Measurements from ENCODE around the gene GMIP. TPM values are rescaled to one million over a fixed set of nuclear protein-coding genes. Genes with fewer than 3 reads are reported as not detected.

Gene GMIP
- total RNA-seq, 4 donors from 2014 or later = 6.4 to 21.0 (median 19.1) TPM

DNA sequence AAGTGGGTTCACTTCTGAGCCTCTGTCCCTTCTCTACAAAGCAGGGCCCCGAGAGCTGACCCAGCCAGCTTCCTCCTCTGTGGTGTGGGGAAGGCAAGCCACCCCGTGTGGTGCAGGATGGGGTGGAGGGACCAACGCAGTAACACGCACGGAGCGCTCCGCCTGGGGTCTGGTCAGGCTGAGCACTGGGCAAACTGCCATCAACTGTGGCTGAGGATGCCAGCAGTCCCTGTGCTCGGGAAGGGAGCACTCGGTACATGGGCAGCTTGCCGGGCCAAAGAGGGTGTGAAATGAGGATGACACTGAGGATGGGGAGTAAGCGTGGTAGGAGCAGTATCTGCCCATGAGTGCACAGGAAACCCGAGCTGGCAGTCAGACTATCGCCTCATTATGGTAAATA, 7.6 kb upstream of the GMIP start:
- intact Hi-C loops (cut with DNase I; ENCODE audit: low total_unique reads) = no loop called here
- WGBS, 2 donors = 69 to 71% methylated on average over 8 to 13 of the region's 13 CpGs

DNA sequence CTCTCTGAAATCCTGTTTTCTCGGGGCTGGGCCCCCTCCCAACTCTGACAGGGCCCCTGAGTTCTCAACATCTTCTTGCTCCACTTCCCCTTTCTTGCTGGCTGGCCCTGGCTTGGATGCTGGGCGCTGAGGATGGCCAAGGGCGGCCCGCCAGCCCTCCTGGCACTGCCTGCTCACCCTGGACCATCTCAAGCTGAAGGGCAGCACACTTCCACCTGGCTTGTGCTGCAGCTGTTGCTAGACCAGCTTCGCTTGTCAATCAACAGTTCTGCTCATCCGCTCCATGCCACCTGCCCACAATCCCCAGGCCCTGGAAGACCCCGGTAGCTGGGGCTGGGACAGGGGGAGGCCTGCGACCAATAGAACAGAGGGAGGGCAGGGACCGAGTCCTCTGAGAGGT, 6.9 kb upstream of the GMIP start:
- no peak for TF ChIP-seq POLR2A (IDR thresholded peaks at IDR 0.05)
- TF ChIP-seq, protein P1, sequence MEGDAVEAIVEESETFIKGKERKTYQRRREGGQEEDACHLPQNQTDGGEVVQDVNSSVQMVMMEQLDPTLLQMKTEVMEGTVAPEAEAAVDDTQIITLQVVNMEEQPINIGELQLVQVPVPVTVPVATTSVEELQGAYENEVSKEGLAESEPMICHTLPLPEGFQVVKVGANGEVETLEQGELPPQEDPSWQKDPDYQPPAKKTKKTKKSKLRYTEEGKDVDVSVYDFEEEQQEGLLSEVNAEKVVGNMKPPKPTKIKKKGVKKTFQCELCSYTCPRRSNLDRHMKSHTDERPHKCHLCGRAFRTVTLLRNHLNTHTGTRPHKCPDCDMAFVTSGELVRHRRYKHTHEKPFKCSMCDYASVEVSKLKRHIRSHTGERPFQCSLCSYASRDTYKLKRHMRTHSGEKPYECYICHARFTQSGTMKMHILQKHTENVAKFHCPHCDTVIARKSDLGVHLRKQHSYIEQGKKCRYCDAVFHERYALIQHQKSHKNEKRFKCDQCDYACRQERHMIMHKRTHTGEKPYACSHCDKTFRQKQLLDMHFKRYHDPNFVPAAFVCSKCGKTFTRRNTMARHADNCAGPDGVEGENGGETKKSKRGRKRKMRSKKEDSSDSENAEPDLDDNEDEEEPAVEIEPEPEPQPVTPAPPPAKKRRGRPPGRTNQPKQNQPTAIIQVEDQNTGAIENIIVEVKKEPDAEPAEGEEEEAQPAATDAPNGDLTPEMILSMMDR (IDR thresholded peaks at IDR 0.05) = no peak
- 90% methylated on average over 9 of the region's 9 CpGs for WGBS, 2 donors
- DNase-seq (ENCODE audit: low spot score in 2 of 2) = no peak
- intact Hi-C loops (cut with DNase I; ENCODE audit: low total_unique reads) = no loop called here
- H3K4me3 ChIP-seq (ENCODE audit: low read depth, poor library complexity, severe bottlenecking) = no peak overlapping the region

More for the DNA sequence above, 7.6 kb upstream of the GMIP start:
- no peak overlapping the region for H3K4me3 ChIP-seq (ENCODE audit: low read depth, poor library complexity, severe bottlenecking)
- no peak for TF ChIP-seq POLR2A (IDR thresholded peaks at IDR 0.05)
- TF ChIP-seq, protein P1 (IDR thresholded peaks at IDR 0.05) = no peak
- no peak for DNase-seq (ENCODE audit: low spot score in 2 of 2)

DNA sequence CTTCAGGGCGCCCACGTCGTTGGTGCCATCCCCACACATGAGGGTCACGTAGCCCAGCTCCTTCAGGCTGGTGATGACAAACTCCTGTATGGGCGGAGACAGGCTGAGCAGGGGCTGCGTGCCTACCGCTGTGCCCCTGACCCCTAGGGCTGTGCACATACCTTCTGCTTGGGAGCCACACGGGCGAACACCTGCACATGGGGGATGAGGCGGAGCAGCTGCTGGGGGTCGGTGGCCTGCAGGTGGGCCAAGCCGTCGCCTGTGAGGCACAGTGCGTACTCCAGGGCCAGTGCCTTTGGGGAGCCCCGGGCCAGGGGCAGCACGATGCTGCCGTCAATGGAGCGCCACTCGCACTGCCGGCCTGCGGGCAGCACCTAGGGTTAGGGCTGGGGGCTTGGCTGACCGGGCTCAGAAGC, 6.1 kb upstream of the GMIP start:
- H3K4me3 ChIP-seq (ENCODE audit: low read depth, poor library complexity, severe bottlenecking) = no peak overlapping the region
- DNase-seq (ENCODE audit: low spot score in 2 of 2) = no peak
- TF ChIP-seq, protein P1 (IDR thresholded peaks at IDR 0.05) = no peak
- TF ChIP-seq POLR2A (IDR thresholded peaks at IDR 0.05) = no peak
- intact Hi-C loops (cut with DNase I; ENCODE audit: low total_unique reads) = no loop called here
- WGBS, 2 donors = 91 to 92% methylated on average over 11 to 22 of the region's 22 CpGs

DNA sequence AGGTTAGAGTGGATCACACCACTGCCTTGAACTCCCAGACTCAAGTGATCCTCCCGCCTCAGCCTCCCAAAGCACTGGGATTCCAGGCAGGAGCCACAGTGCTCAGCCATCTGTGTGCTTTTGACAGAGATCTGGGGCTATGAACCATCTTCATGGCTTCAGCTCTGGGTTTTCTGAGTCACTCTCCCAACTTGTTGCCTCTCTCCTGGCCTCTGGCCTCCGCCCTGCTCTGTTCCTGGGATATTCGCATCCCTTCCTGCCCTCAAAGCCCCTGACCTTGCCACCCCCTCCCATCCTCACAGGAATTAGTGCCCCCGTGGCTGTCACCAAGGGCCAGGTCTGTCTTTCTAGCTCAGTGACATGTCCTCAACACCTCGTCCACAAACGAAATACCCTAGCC, 5.7 kb upstream of the GMIP start:
- TF ChIP-seq POLR2A (IDR thresholded peaks at IDR 0.05) = no peak
- TF ChIP-seq, protein P1 (IDR thresholded peaks at IDR 0.05) = no peak
- WGBS, 2 donors = 85 to 92% methylated on average over 6 of the region's 6 CpGs
- intact Hi-C loops (cut with DNase I; ENCODE audit: low total_unique reads) = no loop called here
- DNase-seq (ENCODE audit: low spot score in 2 of 2) = no peak
- no peak overlapping the region for H3K4me3 ChIP-seq (ENCODE audit: low read depth, poor library complexity, severe bottlenecking)

DNA sequence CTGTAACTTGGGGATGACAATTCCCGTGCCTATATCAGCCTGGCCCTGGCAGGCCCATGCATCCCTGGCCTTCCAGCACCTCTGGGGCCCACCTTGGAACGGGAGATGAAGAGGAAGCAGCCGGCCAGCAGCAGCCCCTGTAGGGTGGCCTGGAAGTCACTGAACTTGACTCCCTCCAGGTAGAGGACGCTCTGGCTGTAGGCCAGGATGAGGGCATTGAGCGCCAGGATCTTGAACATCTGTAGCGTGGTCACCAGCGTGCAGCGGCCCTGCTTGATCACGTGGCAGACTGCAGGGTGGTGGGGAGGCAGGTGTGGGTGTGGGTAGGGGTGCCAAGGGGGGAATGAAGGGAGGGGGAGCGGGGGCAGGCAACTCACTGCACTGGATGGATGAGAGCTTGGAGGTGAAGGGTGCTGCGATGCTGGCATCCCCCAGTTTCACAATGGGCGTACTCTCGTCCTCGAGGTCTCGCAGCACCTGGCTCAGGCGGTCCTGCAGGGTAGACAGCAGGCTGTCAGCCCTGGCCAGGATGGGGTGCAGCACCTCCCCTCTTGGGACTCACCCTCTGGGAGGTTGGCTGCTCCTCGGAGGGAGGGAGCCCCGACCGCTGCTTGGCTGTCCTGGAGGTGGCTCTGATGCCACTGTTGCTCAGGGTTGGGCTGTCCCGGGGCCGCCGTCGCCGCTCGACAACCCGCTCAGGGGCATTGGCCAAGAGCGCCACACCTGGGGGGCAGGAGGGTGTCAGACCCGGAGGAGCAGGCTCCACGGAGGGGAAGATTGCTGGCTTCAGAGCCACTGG, 3.8 kb upstream of the GMIP start:
- intact Hi-C loops (cut with DNase I; ENCODE audit: low total_unique reads) = loop anchor here (2.0 kb wide), 1 partner anchor 114 kb away; no protein-coding TSS in a partner anchor
- no peak for TF ChIP-seq POLR2A (IDR thresholded peaks at IDR 0.05)
- TF ChIP-seq, protein P1 (IDR thresholded peaks at IDR 0.05) = no peak
- WGBS, 2 donors = 90 to 93% methylated on average over 21 to 28 of the region's 29 CpGs
- no peak for DNase-seq (ENCODE audit: low spot score in 2 of 2)
- H3K4me3 ChIP-seq (ENCODE audit: low read depth, poor library complexity, severe bottlenecking) = no peak overlapping the region
